ENCODE data around the gene RUNX2. TPM values are rescaled to one million over a fixed set of nuclear protein-coding genes. Genes with fewer than 3 reads are reported as not detected.

RUNX2 gene
- total and polyA plus RNA-seq, 2 experiments from 2014 or later = 0.66 to 1.7 TPM

DNA sequence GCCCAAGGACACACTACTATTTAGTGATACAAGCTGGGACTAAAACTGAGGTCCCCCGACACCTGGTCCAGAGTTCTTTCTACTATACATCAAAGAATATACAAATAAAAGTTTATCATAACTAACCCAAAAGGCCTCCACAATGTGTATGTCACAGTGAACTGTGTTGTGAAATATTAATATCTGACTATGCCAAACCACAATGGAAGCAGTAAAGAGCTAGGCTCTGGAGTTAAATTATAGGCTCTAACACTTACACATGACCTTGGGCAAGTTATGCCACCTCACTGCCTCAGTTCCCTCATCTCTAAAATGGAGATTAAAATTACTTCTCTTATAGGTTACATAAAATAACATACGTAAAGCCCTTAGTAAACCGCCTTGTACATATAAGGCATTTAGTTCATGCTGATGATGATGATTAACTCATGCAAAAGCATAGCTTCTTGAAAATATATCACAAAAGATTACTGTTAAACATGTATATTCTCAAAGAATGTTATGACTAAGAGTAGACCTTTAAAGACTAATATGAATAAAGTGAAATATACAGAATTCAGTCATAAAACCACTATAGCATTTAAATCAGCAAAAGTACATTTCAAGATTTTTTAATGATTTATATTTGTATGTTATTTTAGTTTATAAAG lies 43.9 kb downstream of the RUNX2 start:
- Mint-ChIP-seq H3K27me3 (ENCODE audit: insufficient read depth, low read depth, poor library complexity) (peaks cover 2% of the 10 kb centered on the region), H3K9me3 (no peaks in the 10 kb centered on the region), H3K36me3 (ENCODE audit: low read depth) (no peaks in the 10 kb centered on the region), H3K27ac (no peak overlapping the region), H3K4me1 (peaks cover 18% of the 10 kb centered on the region), H3K4me3 (no peak overlapping the region)
- Histone ChIP-seq H3K36me3 (ENCODE audit: insufficient read depth) (no peaks in the 10 kb centered on the region), H2AFZ (no peak overlapping the region), H3K9me2 (ENCODE audit: insufficient read depth) (no peaks in the 10 kb centered on the region), H3K27me3 (ENCODE audit: insufficient read depth) (no peaks in the 10 kb centered on the region), H3K27ac (ENCODE audit: low read depth) (no peak overlapping the region), H3K4me3 (no peak overlapping the region), H4K20me1 (replicated peaks; ENCODE audit: insufficient read depth) (no peaks in the 10 kb centered on the region), H3K4me2 (no peak overlapping the region), H3K4me1 (ENCODE audit: insufficient read depth) (peaks cover 14% of the 10 kb centered on the region), H3K79me2 (replicated peaks; ENCODE audit: insufficient read depth) (peaks cover 83% of the 10 kb centered on the region), H3F3A (replicated peaks; ENCODE audit: low read depth) (no peaks in the 10 kb centered on the region)
- ATAC-seq (no peak), DNase-seq (ENCODE audit: low spot score) (no peak)
- TF ChIP-seq POLR2AphosphoS5 (IDR thresholded peaks at IDR 0.05; ENCODE audit: low read depth) (no peak), STAT1 (IDR thresholded peaks at IDR 0.05; ENCODE audit: unreplicated experiment) (no peak), REST (IDR thresholded peaks at IDR 0.05; ENCODE audit: unreplicated experiment) (no peak), EZH2 (IDR thresholded peaks at IDR 0.05; ENCODE audit: low read depth, unreplicated experiment) (no peak), CREB1 (CRISPR knock-in tag; IDR thresholded peaks at IDR 0.05; ENCODE audit: low read depth) (no peak), ZNF114 (CRISPR knock-in tag; IDR thresholded peaks at IDR 0.05) (no peak), NANOG (IDR thresholded peaks at IDR 0.05; ENCODE audit: borderline replicate concordance) (no peak), JUNB (IDR thresholded peaks at IDR 0.05; ENCODE audit: unreplicated experiment) (no peak), EZH2phosphoT487 (IDR thresholded peaks at IDR 0.05; ENCODE audit: unreplicated experiment) (no peak), ZNF331 (CRISPR knock-in tag; IDR thresholded peaks at IDR 0.05; ENCODE audit: low read depth) (no peak)
- TF ChIP-seq, protein P1, sequence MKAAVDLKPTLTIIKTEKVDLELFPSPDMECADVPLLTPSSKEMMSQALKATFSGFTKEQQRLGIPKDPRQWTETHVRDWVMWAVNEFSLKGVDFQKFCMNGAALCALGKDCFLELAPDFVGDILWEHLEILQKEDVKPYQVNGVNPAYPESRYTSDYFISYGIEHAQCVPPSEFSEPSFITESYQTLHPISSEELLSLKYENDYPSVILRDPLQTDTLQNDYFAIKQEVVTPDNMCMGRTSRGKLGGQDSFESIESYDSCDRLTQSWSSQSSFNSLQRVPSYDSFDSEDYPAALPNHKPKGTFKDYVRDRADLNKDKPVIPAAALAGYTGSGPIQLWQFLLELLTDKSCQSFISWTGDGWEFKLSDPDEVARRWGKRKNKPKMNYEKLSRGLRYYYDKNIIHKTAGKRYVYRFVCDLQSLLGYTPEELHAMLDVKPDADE (IDR thresholded peaks at IDR 0.05) = no peak
- TF ChIP-seq, protein P2, sequence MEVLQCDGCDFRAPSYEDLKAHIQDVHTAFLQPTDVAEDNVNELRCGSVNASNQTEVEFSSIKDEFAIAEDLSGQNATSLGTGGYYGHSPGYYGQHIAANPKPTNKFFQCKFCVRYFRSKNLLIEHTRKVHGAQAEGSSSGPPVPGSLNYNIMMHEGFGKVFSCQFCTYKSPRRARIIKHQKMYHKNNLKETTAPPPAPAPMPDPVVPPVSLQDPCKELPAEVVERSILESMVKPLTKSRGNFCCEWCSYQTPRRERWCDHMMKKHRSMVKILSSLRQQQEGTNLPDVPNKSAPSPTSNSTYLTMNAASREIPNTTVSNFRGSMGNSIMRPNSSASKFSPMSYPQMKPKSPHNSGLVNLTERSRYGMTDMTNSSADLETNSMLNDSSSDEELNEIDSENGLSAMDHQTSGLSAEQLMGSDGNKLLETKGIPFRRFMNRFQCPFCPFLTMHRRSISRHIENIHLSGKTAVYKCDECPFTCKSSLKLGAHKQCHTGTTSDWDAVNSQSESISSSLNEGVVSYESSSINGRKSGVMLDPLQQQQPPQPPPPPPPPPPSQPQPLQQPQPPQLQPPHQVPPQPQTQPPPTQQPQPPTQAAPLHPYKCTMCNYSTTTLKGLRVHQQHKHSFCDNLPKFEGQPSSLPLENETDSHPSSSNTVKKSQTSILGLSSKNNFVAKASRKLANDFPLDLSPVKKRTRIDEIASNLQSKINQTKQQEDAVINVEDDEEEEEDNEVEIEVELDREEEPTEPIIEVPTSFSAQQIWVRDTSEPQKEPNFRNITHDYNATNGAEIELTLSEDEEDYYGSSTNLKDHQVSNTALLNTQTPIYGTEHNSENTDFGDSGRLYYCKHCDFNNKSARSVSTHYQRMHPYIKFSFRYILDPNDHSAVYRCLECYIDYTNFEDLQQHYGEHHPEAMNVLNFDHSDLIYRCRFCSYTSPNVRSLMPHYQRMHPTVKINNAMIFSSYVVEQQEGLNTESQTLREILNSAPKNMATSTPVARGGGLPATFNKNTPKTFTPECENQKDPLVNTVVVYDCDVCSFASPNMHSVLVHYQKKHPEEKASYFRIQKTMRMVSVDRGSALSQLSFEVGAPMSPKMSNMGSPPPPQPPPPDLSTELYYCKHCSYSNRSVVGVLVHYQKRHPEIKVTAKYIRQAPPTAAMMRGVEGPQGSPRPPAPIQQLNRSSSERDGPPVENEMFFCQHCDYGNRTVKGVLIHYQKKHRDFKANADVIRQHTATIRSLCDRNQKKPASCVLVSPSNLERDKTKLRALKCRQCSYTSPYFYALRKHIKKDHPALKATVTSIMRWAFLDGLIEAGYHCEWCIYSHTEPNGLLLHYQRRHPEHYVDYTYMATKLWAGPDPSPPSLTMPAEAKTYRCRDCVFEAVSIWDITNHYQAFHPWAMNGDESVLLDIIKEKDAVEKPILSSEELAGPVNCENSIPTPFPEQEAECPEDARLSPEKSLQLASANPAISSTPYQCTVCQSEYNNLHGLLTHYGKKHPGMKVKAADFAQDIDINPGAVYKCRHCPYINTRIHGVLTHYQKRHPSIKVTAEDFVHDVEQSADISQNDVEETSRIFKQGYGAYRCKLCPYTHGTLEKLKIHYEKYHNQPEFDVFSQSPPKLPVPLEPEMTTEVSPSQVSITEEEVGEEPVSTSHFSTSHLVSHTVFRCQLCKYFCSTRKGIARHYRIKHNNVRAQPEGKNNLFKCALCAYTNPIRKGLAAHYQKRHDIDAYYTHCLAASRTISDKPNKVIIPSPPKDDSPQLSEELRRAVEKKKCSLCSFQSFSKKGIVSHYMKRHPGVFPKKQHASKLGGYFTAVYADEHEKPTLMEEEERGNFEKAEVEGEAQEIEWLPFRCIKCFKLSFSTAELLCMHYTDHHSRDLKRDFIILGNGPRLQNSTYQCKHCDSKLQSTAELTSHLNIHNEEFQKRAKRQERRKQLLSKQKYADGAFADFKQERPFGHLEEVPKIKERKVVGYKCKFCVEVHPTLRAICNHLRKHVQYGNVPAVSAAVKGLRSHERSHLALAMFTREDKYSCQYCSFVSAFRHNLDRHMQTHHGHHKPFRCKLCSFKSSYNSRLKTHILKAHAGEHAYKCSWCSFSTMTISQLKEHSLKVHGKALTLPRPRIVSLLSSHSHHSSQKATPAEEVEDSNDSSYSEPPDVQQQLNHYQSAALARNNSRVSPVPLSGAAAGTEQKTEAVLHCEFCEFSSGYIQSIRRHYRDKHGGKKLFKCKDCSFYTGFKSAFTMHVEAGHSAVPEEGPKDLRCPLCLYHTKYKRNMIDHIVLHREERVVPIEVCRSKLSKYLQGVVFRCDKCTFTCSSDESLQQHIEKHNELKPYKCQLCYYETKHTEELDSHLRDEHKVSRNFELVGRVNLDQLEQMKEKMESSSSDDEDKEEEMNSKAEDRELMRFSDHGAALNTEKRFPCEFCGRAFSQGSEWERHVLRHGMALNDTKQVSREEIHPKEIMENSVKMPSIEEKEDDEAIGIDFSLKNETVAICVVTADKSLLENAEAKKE (CRISPR knock-in tag; IDR thresholded peaks at IDR 0.05) = no peak
- TF ChIP-seq, protein P3, sequence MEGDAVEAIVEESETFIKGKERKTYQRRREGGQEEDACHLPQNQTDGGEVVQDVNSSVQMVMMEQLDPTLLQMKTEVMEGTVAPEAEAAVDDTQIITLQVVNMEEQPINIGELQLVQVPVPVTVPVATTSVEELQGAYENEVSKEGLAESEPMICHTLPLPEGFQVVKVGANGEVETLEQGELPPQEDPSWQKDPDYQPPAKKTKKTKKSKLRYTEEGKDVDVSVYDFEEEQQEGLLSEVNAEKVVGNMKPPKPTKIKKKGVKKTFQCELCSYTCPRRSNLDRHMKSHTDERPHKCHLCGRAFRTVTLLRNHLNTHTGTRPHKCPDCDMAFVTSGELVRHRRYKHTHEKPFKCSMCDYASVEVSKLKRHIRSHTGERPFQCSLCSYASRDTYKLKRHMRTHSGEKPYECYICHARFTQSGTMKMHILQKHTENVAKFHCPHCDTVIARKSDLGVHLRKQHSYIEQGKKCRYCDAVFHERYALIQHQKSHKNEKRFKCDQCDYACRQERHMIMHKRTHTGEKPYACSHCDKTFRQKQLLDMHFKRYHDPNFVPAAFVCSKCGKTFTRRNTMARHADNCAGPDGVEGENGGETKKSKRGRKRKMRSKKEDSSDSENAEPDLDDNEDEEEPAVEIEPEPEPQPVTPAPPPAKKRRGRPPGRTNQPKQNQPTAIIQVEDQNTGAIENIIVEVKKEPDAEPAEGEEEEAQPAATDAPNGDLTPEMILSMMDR (conservative IDR thresholded peaks at IDR 0.05; ENCODE audit: low read depth in 2 of 2) = no peak
